Body of pancreas (tissue), 4 donors: ENCODE results near the gene TMEM94.
"Not testable (repeated sequence)": the region's sequence is repeated elsewhere in the genome, so short reads cannot be mapped to it uniquely, and the experiment has no call there.

Source experiments
- POLR2A ChIP-seq, 3 donors: fragments of 450-650 bp; IDR thresholded peaks; one replicate each; pipeline ENCODE4 v1.6.1; 2016; ENCODE audit warnings: antibody characterized with exemption in 3 of 3, mild to moderate bottlenecking in 2 of 3
- TF ChIP-seq, protein P1 (sequence below), 7 experiments: fragments of 450-650 bp in 4 of 7; fragments of 200-600 bp in 3 of 7; sonication (generic) in 3 of 7; IDR thresholded peaks; one replicate each; pipeline ENCODE4 v1.5.1; 2016 to 2019; ENCODE audit warnings: antibody characterized with exemption in 7 of 7

- not testable (repeated sequence) for TF ChIP-seq POLR2A (IDR thresholded peaks at IDR 0.05)
- TF ChIP-seq, protein P1, sequence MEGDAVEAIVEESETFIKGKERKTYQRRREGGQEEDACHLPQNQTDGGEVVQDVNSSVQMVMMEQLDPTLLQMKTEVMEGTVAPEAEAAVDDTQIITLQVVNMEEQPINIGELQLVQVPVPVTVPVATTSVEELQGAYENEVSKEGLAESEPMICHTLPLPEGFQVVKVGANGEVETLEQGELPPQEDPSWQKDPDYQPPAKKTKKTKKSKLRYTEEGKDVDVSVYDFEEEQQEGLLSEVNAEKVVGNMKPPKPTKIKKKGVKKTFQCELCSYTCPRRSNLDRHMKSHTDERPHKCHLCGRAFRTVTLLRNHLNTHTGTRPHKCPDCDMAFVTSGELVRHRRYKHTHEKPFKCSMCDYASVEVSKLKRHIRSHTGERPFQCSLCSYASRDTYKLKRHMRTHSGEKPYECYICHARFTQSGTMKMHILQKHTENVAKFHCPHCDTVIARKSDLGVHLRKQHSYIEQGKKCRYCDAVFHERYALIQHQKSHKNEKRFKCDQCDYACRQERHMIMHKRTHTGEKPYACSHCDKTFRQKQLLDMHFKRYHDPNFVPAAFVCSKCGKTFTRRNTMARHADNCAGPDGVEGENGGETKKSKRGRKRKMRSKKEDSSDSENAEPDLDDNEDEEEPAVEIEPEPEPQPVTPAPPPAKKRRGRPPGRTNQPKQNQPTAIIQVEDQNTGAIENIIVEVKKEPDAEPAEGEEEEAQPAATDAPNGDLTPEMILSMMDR (IDR thresholded peaks at IDR 0.05): not testable (repeated sequence)
These were observed 10.5 kb upstream of the TMEM94 start for GRCh38 chr17:75445896-75446295.
